NCI-H82 treated with DMSO at 0.1 percent for 48 hours (cell line): Measurements from ENCODE around the gene CPOX.
"Not testable (repeated sequence)": the region's sequence is repeated elsewhere in the genome, so short reads cannot be mapped to it uniquely, and the experiment has no call there.

Source experiments
- DNase-seq: peaks from one replicate; lab custom pipeline; 2025; ENCODE audit not compliant: unreplicated experiment; lab: John Stamatoyannopoulos, UW

The CPOX gene

GRCh38 chr3:98564282-98565005, 29.0 kb downstream of the CPOX start:
- DNase-seq: no peak

- no peak for DNase-seq
Measured at GRCh38 chr3:98563661-98564281, 29.6 kb downstream of the CPOX start.

GRCh38 chr3:98561727-98562521, 31.5 kb downstream of the CPOX start:
- no peak for DNase-seq

- no peak for DNase-seq
Measured at GRCh38 chr3:98560911-98561310, 32.5 kb downstream of the CPOX start.

GRCh38 chr3:98559769-98560168, 33.6 kb downstream of the CPOX start:
- not testable (repeated sequence) for DNase-seq

- DNase-seq: no peak
Measured at GRCh38 chr3:98558100-98558827, 35.1 kb downstream of the CPOX start.

- DNase-seq: no peak
Measured at GRCh38 chr3:98557324-98558010, 35.9 kb downstream of the CPOX start.

- no peak for DNase-seq
Measured at GRCh38 chr3:98556164-98557130, 37.0 kb downstream of the CPOX start.

GRCh38 chr3:98555025-98555379, 38.4 kb downstream of the CPOX start:
- DNase-seq: no peak

- no peak for DNase-seq
Measured at GRCh38 chr3:98554580-98554979, 38.8 kb downstream of the CPOX start.

- no peak for DNase-seq
Measured at GRCh38 chr3:98553753-98554152, 39.7 kb downstream of the CPOX start.

GRCh38 chr3:98553021-98553563, 40.3 kb downstream of the CPOX start:
- DNase-seq: no peak

- DNase-seq: no peak
Measured at GRCh38 chr3:98552232-98553020, 41.0 kb downstream of the CPOX start.

GRCh38 chr3:98551754-98552153, 41.7 kb downstream of the CPOX start:
- no peak for DNase-seq

- no peak for DNase-seq
Measured at GRCh38 chr3:98551236-98551635, 42.2 kb downstream of the CPOX start.

GRCh38 chr3:98550833-98551232, 42.6 kb downstream of the CPOX start:
- DNase-seq: no peak

- no peak for DNase-seq
Measured at GRCh38 chr3:98548544-98548943, 44.9 kb downstream of the CPOX start.

- DNase-seq: no peak
Measured at GRCh38 chr3:98545940-98546339, 47.5 kb downstream of the CPOX start.

GRCh38 chr3:98542623-98543022, 50.8 kb downstream of the CPOX start:
- no peak for DNase-seq
